Mononuclear cell (primary cell): Measurements from ENCODE around the gene NOTCH2. TPM values are rescaled to one million over a fixed set of nuclear protein-coding genes. Genes with fewer than 3 reads are reported as not detected.

ENCODE experiments used
- H3K27me3 ChIP-seq: 2 replicates; pipeline ENCODE4 v1.6.0; 2011; ENCODE audit warnings: low read length, control low read depth; ENCODE audit not compliant: insufficient read depth
- H3K4me1 ChIP-seq: 2 replicates; pipeline ENCODE4 v1.5.1; 2011; ENCODE audit warnings: mild to moderate bottlenecking, low read length, control low read depth; ENCODE audit not compliant: insufficient read depth
- H3K4me3 ChIP-seq: 2 replicates; pipeline ENCODE4 v1.5.1; 2011; ENCODE audit warnings: mild to moderate bottlenecking, low read length, moderate library complexity
- H3K9me3 ChIP-seq: 2 replicates; pipeline ENCODE4 v1.5.1; 2011; ENCODE audit warnings: low read depth, mild to moderate bottlenecking, control low read depth, low read length
- total RNA-seq: library from RNA; depleted of rRNA; stranded (reverse); fragments of >200 nt; gene quantifications from one replicate; pipeline ENCODE4 v1.2.3, GENCODE V29; 2012

NOTCH2 gene
- total RNA-seq, 1 donor: 72.8 TPM

DNA sequence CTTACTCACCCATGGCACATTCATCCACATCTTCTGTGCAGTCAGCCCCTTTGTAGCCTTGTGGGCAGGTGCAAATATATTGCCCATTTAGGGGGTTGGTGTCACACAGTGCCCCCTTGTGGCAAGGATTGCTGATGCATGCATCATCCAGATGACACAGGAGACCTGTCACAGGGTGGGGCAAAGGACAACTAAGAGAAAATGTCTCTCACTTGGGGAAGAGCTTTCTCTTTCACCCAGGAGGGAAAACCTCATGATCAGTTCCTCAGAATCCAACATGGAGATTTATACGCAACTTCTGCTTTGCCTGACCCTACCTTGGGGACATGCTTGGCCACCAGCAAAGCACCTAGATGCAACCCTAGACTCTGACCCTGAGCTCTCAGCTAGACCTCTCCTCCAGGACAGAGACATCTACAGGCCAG is 101.4 kb downstream of the NOTCH2 start:
- Histone ChIP-seq H3K9me3 (no peaks in the 10 kb centered on the region), H3K4me3 (no peak overlapping the region), H3K27me3 (no peaks in the 10 kb centered on the region), H3K4me1 (peaks cover 5% of the 10 kb centered on the region)

DNA sequence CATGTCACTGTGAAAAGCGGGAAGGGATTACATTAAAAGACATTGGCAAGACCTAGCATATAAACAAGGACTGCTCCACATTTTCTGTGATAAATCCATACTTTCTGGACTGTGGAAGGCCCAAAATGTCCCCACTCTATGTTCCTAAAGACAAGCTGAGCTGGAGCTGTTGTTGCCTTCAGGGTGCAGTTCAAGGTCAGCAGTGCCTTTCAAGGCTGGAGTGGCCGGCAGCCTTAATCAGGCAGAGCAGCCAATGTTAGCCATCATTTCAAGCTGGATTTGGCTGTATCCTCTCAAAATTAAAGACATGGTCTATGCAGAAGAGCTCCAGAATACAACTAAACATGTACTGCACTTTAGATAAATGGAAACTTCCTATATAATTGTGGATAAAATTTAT is 102.8 kb downstream of the NOTCH2 start:
- H3K9me3 ChIP-seq: no peaks in the 10 kb centered on the region
- H3K4me3 ChIP-seq: no peak overlapping the region
- H3K27me3 ChIP-seq: no peaks in the 10 kb centered on the region
- peaks cover 5% of the 10 kb centered on the region for H3K4me1 ChIP-seq

DNA sequence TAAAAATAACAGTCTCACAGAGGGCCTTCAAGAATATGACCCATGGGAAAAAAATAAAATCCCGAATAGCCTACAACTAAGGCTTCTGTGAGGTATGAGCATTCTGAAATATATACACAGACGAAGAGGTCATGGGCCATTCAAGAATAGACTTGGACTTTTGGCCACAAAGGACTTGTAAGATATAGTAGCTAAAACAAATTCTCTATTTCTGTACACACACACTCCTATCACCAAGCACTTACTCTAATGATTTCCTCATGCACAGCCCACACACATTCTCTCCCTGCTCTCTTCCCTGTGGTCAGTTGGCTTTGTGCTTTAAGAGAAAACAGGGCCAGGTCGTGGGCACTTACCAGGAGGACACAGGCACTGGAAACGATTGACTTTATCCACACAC is 103.4 kb downstream of the NOTCH2 start:
- H3K27me3 ChIP-seq: no peaks in the 10 kb centered on the region
- peaks cover 5% of the 10 kb centered on the region for H3K4me1 ChIP-seq
- no peak overlapping the region for H3K4me3 ChIP-seq
- no peaks in the 10 kb centered on the region for H3K9me3 ChIP-seq

DNA sequence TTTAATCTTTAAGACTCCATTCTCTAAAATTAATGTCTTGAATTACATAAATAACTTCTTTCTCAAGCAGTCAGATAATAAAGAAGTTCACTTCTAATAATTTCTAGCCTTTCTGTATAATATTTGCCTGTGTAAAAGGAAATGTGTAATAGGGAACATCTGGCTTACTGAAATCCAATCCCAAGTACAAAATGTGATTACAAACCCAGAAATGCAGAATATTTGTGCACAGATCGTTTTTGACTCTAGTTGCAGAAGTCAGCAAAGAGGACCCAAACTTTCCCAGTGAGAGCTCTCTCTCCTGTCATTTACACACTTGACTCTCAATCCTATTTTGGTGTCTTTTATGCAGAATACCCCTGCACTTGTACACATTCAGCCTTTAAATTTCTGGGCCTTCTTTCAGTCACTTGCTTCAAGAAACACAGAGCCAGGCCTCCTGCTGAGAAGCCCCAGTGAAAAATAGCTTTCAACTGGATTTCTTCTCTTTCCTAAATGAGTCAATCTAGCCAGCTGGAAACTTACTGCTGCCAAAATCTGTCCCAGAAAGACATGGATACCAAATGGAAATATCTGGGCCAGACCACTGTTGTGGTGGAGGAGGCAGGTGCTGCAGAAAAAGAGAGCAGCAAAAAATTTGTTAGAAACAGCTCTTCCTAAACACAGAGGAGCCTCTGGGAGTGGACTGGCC is 104.6 kb downstream of the NOTCH2 start:
- no peaks in the 10 kb centered on the region for H3K9me3 ChIP-seq
- no peaks in the 10 kb centered on the region for H3K27me3 ChIP-seq
- H3K4me1 ChIP-seq: peaks cover 5% of the 10 kb centered on the region
- no peak overlapping the region for H3K4me3 ChIP-seq

DNA sequence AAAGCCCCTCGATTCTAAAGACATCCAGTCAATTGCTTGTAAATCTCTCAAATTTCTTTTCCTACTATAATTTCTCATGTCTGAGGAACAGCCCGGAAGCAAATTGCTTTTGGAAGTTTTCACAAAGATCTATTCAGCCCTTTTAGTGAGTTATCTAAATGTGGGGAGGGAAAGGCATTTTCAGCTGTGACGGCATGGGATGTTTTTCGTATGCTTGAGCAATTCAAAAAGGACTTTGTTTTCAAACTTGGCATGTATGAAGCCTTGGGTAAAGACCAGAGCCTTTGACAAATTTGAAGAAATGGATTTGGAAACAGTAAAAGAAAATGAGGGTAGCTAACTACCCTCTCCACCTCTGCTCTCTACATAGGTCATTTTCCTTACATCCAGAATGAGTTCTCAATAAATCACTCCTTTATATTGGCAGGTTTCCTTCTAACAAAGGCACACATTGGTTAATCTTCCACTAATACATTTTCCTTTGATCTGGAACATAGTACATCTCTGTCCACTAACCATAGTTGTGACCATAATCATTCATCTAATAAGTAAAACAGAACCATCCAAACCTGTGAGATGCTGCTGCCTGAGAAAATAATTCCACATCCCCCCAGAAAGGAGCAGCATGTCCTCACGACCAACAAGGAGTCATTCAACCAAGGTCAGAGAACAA is 107.0 kb downstream of the NOTCH2 start:
- Histone ChIP-seq H3K4me3 (no peak overlapping the region), H3K27me3 (no peaks in the 10 kb centered on the region), H3K4me1 (no peaks in the 10 kb centered on the region), H3K9me3 (no peaks in the 10 kb centered on the region)

DNA sequence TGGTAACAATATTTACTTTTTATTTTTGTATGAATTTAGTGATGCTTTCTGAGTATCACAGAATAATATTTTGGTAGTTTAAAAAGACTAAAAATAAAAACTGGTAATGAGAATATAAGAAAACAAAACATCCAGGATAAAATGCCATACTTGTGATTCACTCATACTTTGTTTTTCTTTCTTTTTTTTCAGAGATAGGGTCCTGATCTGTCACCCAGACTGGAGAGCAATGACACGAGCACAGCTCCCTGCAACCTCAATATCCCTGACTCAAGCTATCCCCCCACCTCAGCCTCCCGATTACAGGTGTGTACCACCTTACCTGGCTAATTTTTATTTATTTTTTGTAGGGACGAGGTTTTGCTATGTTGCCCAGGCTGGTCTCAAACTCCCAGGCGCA is 109.0 kb downstream of the NOTCH2 start:
- no peak overlapping the region for H3K4me3 ChIP-seq
- H3K4me1 ChIP-seq: no peaks in the 10 kb centered on the region
- no peaks in the 10 kb centered on the region for H3K9me3 ChIP-seq
- no peaks in the 10 kb centered on the region for H3K27me3 ChIP-seq

DNA sequence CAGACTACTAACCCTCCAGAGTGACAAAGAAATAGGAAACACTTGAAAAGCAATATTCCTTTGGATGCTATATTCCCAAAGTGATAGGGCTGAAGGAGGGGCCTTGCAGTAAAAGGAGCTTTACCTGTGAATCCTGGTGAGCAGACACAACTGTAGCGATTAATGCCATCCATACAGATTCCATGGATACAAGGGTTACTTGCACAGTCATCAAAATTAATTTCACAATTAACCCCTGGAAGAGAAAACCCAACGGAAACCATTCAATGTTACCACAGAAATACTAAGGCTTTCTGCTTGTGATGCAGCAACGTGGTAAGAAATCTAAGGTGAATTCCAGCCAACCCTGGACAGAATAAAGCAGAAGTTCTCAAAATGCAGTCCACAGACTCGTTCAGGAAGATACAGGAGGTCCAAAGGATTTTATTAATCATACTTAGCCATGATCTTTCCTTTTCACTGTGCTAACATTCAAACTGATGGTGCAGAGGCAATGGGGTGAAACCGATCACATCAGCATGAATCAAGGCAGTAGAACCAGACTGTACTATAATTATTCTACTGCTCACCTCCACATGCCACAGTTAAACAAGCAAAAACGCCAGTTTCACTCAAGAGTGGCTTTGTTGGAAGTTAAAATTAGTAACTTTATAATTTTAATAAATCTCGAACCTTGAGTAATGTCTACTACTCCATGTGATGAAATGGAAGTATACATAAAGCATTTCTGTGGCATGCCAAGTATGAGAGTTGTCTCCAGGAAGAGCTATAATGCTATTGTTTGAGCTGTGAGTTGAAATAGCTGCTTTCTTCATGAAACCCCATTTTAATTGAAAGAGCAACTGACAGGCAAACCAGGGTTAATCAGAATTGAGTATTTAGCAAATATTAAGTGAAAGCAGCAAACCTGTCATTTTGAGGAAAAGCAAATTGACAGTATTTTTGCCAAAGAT is 109.9 kb downstream of the NOTCH2 start:
- Histone ChIP-seq H3K27me3 (no peaks in the 10 kb centered on the region), H3K9me3 (no peaks in the 10 kb centered on the region), H3K4me3 (no peak overlapping the region), H3K4me1 (no peaks in the 10 kb centered on the region)

DNA sequence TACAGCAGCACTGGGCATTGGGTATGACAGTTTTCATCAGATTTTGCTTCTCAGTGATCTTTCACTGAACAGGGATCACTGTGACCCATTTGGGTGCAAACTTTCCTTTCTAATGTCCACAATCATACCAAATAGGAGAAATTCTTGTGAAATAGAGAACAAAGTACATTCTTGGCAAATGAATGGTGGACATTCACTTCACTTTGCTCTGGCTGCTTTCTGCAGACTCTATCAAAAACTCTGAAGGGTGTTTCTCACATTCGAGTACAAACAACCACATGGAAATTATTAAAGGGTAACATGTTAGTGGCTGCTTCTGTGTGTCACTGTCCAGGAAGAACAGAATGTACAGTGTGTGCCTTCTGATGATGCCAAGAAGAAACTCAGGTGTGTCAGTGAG is 111.2 kb downstream of the NOTCH2 start:
- Histone ChIP-seq H3K27me3 (no peaks in the 10 kb centered on the region), H3K4me3 (no peak overlapping the region), H3K4me1 (no peaks in the 10 kb centered on the region), H3K9me3 (no peaks in the 10 kb centered on the region)

DNA sequence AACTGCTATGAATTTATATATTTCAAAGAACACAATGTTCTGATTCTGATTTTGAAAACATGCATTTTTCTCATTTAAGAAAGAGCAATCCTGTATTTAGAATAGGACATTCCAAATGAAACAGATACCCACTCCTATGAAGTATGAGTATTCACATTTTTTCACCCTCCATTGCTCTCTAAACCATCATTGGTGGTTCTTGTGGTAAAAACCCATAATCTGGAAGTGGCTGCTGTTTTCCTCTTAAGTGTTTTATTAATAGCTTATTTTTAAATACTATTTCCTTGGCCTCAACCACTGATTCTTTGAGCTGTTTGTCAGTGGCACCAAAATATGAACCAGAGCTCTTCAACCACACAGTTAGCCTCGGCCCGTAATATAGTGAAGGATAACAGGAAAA is 113.2 kb downstream of the NOTCH2 start:
- H3K4me3 ChIP-seq: no peak overlapping the region
- no peaks in the 10 kb centered on the region for H3K27me3 ChIP-seq
- H3K9me3 ChIP-seq: no peaks in the 10 kb centered on the region
- H3K4me1 ChIP-seq: no peaks in the 10 kb centered on the region

DNA sequence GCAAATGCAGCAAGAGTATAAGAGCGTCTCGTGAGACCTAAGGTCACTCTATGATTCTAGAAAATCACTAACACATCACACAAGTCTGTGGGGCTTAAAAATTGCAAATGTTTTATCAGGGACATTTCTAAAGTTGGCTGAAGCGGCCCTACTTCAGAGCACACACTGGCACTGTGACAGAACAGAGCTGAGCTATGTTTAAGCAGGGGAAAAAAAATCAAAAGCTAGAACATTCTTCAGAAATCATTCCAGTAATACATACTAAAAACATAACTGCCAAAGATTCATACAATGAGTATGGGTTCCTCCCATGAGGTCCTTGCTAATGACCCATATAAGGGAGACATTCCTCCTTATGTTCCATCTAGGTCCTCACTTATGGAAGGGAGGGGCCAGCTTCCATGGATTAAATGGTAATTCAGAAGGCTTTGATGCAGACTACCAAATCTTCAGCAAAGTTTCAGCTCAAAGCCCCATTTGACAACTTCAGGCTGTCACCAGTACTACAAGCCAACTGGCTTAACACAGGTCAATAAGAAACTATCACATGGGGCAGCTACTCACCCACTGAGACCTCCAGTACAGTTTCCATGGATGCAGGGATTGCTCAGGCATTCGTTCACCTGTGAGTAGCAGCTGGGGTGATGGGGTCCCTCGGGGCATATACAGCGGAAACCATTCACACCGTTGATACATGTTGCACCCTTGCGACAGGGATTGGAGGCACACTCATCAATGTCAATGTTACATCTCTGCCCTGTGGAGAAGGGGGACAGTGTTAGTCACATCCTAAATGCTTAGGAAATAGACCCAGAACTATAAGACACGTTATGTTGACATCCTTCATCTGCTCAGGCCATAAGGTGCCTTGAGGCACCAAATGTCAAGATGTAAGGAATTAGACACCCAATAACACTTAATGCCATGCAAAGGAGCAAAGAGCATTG is 114.7 kb downstream of the NOTCH2 start:
- no peaks in the 10 kb centered on the region for H3K27me3 ChIP-seq
- no peaks in the 10 kb centered on the region for H3K4me1 ChIP-seq
- H3K9me3 ChIP-seq: no peaks in the 10 kb centered on the region
- H3K4me3 ChIP-seq: no peak overlapping the region

DNA sequence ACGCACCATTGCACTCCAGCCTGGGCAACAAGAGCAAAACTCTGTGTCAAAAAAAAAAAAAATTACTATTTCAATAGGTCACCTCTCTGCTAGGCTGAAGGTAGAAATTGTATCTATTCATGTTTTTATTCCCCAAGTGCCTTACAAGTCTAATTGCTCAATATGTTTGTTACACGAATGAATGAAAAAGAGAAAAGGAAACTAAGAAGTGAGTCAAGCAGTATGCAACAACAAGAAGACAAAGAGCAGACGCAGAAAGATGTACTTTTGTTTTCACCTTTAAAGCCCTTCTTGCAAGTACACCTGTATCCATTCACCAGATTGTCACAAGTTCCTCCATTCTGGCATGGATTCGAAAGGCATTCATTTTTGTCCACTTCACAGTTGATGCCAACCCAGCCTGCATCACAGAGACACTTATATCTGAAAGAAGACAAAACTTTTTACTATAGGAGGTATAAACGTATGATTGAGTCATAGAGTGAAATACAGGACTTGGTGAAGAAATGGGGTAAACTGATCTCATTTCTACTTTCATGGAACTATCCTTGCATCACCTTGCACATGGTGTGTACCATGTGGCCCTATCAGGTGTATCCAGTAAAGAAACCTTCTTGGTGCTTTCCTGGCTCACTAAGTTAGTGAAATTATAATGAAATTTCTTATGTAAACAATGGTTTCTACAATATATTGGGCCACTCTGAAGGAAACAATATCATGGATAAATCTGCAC is 116.0 kb downstream of the NOTCH2 start:
- H3K4me3 ChIP-seq: no peak overlapping the region

DNA sequence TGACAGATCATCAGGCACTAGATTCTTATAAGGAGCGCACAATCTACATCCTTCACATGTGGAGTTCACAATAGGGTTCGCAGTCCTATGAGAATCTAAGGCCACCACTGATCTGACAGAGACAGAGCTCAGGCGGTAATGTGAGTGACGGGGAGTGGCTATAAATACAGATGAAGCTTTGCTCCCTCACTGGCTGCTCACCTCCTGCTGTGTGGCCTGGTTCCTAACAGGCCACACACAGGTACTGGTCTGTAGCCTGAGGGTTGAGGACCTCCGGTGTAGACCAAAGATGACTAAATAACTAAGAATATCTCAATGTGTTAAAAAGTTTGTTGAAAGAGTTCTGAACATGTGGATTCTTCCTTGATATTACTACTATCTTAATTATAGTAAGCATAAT is 117.0 kb downstream of the NOTCH2 start:
- Histone ChIP-seq H3K4me3 (no peak overlapping the region), H3K27me3 (no peaks in the 10 kb centered on the region), H3K9me3 (no peaks in the 10 kb centered on the region), H3K4me1 (no peaks in the 10 kb centered on the region)

More for the DNA sequence above, 116.0 kb downstream of the NOTCH2 start:
- H3K27me3 ChIP-seq: no peaks in the 10 kb centered on the region
- H3K9me3 ChIP-seq: no peaks in the 10 kb centered on the region
- no peaks in the 10 kb centered on the region for H3K4me1 ChIP-seq

DNA sequence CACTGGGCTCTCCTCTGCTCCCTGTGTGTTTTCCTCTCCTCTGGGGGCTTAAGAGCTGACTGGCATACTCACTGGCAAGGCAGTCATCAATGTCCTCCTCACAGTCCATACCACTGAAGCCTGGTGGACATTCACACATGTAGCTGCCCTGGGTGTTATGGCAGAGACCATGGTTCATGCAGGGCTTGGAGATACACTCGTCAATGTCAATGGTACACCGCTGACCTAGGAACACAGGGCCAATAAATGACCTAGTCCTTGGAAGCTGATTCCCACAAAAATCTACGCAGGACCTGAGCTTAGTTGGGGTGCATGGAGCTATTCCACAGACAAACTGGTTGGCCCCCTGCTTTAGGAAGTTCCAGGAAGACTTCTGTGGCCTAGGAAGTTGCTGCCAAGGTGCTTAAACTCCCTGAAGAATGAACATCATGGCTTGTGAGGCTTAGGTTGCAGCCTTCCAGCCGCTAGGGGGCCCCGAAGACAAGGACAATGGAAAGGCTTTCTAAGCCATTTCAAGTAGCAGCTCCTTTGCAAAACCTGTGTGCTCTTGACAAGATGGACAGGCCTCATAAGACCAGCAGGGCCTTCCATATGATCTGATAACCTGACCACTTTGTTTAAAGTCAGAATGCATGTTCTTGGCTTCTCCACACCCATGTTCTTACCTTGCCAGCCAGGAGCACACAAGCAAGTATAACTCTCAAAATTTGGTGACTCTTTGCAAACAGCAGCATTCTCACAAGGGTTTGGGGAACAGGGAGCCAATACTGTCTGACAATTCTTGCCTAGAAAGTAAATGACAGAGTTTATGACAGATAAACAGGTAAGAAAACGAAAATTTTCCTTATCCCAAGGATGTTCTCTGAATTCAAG is 120.9 kb downstream of the NOTCH2 start:
- no peak overlapping the region for H3K4me3 ChIP-seq

More for the DNA sequence above, 120.9 kb downstream of the NOTCH2 start:
- Histone ChIP-seq H3K9me3 (no peaks in the 10 kb centered on the region), H3K27me3 (no peaks in the 10 kb centered on the region), H3K4me1 (no peaks in the 10 kb centered on the region)
